Calu3 (cell line): Measurements from ENCODE around the gene CNNM4. TPM values are rescaled to one million over a fixed set of nuclear protein-coding genes. Genes with fewer than 3 reads are reported as not detected.

Experiments
- BruUV-seq: library from RNA; stranded (reverse); fragments of 400-500 nt; replicated peaks from 2 replicates; lab custom pipeline; 2021; lab: Mats Ljungman, UMichigan
- CTCF ChIA-PET: fragments of 300-600 bp; sonication (Branson Sonifier 250); formaldehyde crosslinking; loops from one replicate; lab custom pipeline; 2022; ENCODE audit warnings: antibody characterized with exemption; lab: Charles Lee
- DNase-seq: peaks from one replicate; pipeline ENCODE4 v3.0.0; 2022
- H3K27ac Mint-ChIP-seq: one replicate; pipeline ENCODE4 v1.8.0; 2022; ENCODE audit warnings: mixed read lengths; ENCODE audit not compliant: unreplicated experiment
- H3K27me3 Mint-ChIP-seq: one replicate; pipeline ENCODE4 v1.8.0; 2022; ENCODE audit warnings: mixed read lengths; ENCODE audit not compliant: unreplicated experiment
- H3K36me3 Mint-ChIP-seq: one replicate; pipeline ENCODE4 v1.8.0; 2022; ENCODE audit warnings: mild to moderate bottlenecking, moderate library complexity, mixed read lengths; ENCODE audit not compliant: insufficient read depth, unreplicated experiment
- H3K4me1 Mint-ChIP-seq: one replicate; pipeline ENCODE4 v1.8.0; 2022; ENCODE audit warnings: mild to moderate bottlenecking, low read depth, mixed read lengths; ENCODE audit not compliant: unreplicated experiment
- H3K4me3 Mint-ChIP-seq: one replicate; pipeline ENCODE4 v1.8.0; 2022; ENCODE audit warnings: mild to moderate bottlenecking, low read depth, moderate library complexity, mixed read lengths; ENCODE audit not compliant: unreplicated experiment
- H3K9me3 Mint-ChIP-seq: one replicate; pipeline ENCODE4 v1.8.0; 2022; ENCODE audit warnings: low read depth, mixed read lengths; ENCODE audit not compliant: unreplicated experiment
- CTCF ChIP-seq: fragments of 200-600 bp; IDR thresholded peaks from one replicate; pipeline ENCODE4 v1.8.0; 2022; ENCODE audit warnings: antibody characterized with exemption; ENCODE audit not compliant: unreplicated experiment
- intact Hi-C: fragments of 100-400 bp; cut with micrococcal nuclease; formaldehyde crosslinking; loops from one replicate; pipeline ENCODE4 v1.10.0; 2022; ENCODE audit not compliant: unreplicated experiment
- total RNA-seq: library from RNA; stranded (reverse); gene quantifications from 2 replicates; pipeline ENCODE4 v1.2.3, GENCODE V29; 2022

The CNNM4 gene
- total RNA-seq, 1 experiment from 2014 or later, result 22.3 TPM

- Mint-ChIP-seq H3K36me3 (peaks cover 25% of the 10 kb centered on the region), H3K27ac (peak overlapping the region; percentile 86), H3K4me1 (peaks cover 20% of the 10 kb centered on the region), H3K9me3 (no peaks in the 10 kb centered on the region), H3K4me3 (peak overlapping the region; percentile 44), H3K27me3 (no peaks in the 10 kb centered on the region)
- TF ChIP-seq CTCF, result no peak
- intact Hi-C loops, result no loop called here
- BruUV-seq, result no TSS peak
- peak; percentile 82 for DNase-seq
- CTCF ChIA-PET, result interaction anchor here (0.5 to 1.7 kb wide), 5 partner anchors 14 to 1281 kb away, joined by 3 to 9 read pairs (median 3); partner anchors contain the start of gene ANKRD39
Observed at GRCh38 chr2:96832754-96833507, 72.2 kb downstream of the CNNM4 start.

GRCh38 chr2:96835830-96836229, 75.1 kb downstream of the CNNM4 start:
- no peak for DNase-seq
- CTCF ChIA-PET, result interaction anchor here (0.7 kb wide), 1 partner anchor 157 kb away, joined by 3 read pairs; no protein-coding TSS in a partner anchor
- intact Hi-C loops, result no loop called here
- Mint-ChIP-seq H3K27ac (no peak overlapping the region), H3K4me1 (peaks cover 20% of the 10 kb centered on the region), H3K9me3 (no peaks in the 10 kb centered on the region), H3K4me3 (no peak overlapping the region), H3K36me3 (peaks cover 36% of the 10 kb centered on the region), H3K27me3 (no peaks in the 10 kb centered on the region)
- no peak for TF ChIP-seq CTCF
- no TSS peak for BruUV-seq

- no peak overlapping the region for H3K4me3 Mint-ChIP-seq
- CTCF ChIA-PET, result no interaction called here
- no peak overlapping the region for H3K27ac Mint-ChIP-seq
- no TSS peak for BruUV-seq
- DNase-seq, result no peak
- peaks cover 32% of the 10 kb centered on the region for H3K36me3 Mint-ChIP-seq
- intact Hi-C loops, result no loop called here
- no peaks in the 10 kb centered on the region for H3K27me3 Mint-ChIP-seq
- no peaks in the 10 kb centered on the region for H3K9me3 Mint-ChIP-seq
- TF ChIP-seq CTCF, result no peak
- H3K4me1 Mint-ChIP-seq, result peaks cover 9% of the 10 kb centered on the region
Observed at GRCh38 chr2:96837575-96837974, 76.9 kb downstream of the CNNM4 start.

- no TSS peak for BruUV-seq
- no peaks in the 10 kb centered on the region for H3K4me1 Mint-ChIP-seq
- no peaks in the 10 kb centered on the region for H3K27me3 Mint-ChIP-seq
- DNase-seq, result no peak
- no peak overlapping the region for H3K4me3 Mint-ChIP-seq
- CTCF ChIA-PET, result no interaction called here
- H3K9me3 Mint-ChIP-seq, result no peaks in the 10 kb centered on the region
- peaks cover 22% of the 10 kb centered on the region for H3K36me3 Mint-ChIP-seq
- intact Hi-C loops, result no loop called here
- H3K27ac Mint-ChIP-seq, result no peak overlapping the region
- no peak for TF ChIP-seq CTCF
Observed at GRCh38 chr2:96838345-96839292, 77.9 kb downstream of the CNNM4 start.
